Pancreas (tissue), 10 donors: Measurements from ENCODE around the gene NEK7. TPM values are rescaled to one million over a fixed set of nuclear protein-coding genes. Genes with fewer than 3 reads are reported as not detected.

Experiments
- ATAC-seq, 4 donors: fragments of 200-7000 bp; cut with Tn5 transposase; one replicate each; pipeline versions ENCODE4 v1.8.0 to v1.9.1; 2020; ENCODE audit warnings: mild to moderate bottlenecking in 4 of 4, moderate library complexity in 4 of 4
- DNase-seq, 6 donors: peaks; one replicate each; pipeline ENCODE4 v3.0.0-alpha.2; 2020
- FAIRE-seq: peaks from 2 replicates; lab custom pipeline; 2012; peaks lifted over from hg19 to GRCh38; lab: Jason Lieb, UNC
- H3K27ac ChIP-seq, 4 donors: fragments of 200-600 bp; sonication (generic); 1 replicate in 3 of 4; 2 replicates in 1 of 4; pipeline versions ENCODE4 v1.5.0 to v1.8.0; 2020
- H3K27me3 ChIP-seq, 4 donors: fragments of 200-600 bp; one replicate each; pipeline ENCODE4 v1.8.0; 2021
- H3K36me3 ChIP-seq, 3 donors: fragments of 200-600 bp; sonication (generic) in 1 of 3; one replicate each; pipeline versions ENCODE4 v1.5.0 to v1.8.0; 2020 to 2021
- H3K4me1 ChIP-seq, 3 donors: fragments of 200-600 bp; one replicate each; pipeline ENCODE4 v1.8.0; 2021
- H3K4me3 ChIP-seq, 4 donors: fragments of 200-600 bp; sonication (generic) in 2 of 4; one replicate each; pipeline versions ENCODE4 v1.5.0 to v1.8.0; 2020 to 2021
- H3K9me3 ChIP-seq, 4 donors: fragments of 200-600 bp; one replicate each; pipeline ENCODE4 v1.8.0; 2021
- WGBS, 2 donors: extraction: QIAGEN DNeasy Blood & Tissue Kit; methylation state at CpG; one replicate each; pipeline ENCODE4 v1.1.7; 2013; 5-methylcytosine and 5-hydroxymethylcytosine counted together
- intact Hi-C, 3 donors: fragments of 100-400 bp; cut with DNase I; formaldehyde crosslinking; loops; one replicate each; pipeline versions ENCODE4 v1.11.1 to v1.14.2; 2022
- polyA plus RNA-seq, 2 donors: library from polyadenylated mRNA; stranded (reverse); fragments of 200-250 nt; gene quantifications; one replicate each; pipeline ENCODE4 v1.2.3, GENCODE V29; 2013
- total RNA-seq, 6 donors: library from RNA; stranded (reverse); fragmentation: NEBNext Ultra II Directional in 4 of 6; extraction: Animal tissue kit (Norgen Biotek cat#: 25700) in 4 of 6; gene quantifications; one replicate each; pipeline versions ENCODE4 v1.2.1 to v1.2.4, GENCODE V29; 2021 to 2023
- TF ChIP-seq, protein P1 (sequence below), 4 donors: fragments of 200-600 bp; sonication (generic) in 3 of 4; IDR thresholded peaks; one replicate each; pipeline versions ENCODE4 v1.5.0 to v1.8.0; 2021; ENCODE audit warnings: antibody characterized with exemption in 4 of 4
- donor health status: healthy with polysubstance abuse.
- donor health status: DM: no; HTN: no; CAD: no; lungs with moderate emphysema.
- donor health status: DM: no; HTN: no; CAD: no.
- donor health status: control.
- donor health status: control.
- donor health status: Bipolar disorder and iron deficiency.
- donor health status: DM: yes; HTN: yes; CAD: no.
- donor health status: DM: no; HTN: no; CAD: no.
- donor health status: DM: no; HTN: no; CAD: no.
- donor health status: DM: yes; HTN: yes; CAD: no.

Gene NEK7
- total and polyA plus RNA-seq, 8 donors: 8.0 to 36.3 (median 20.9) TPM

DNA sequence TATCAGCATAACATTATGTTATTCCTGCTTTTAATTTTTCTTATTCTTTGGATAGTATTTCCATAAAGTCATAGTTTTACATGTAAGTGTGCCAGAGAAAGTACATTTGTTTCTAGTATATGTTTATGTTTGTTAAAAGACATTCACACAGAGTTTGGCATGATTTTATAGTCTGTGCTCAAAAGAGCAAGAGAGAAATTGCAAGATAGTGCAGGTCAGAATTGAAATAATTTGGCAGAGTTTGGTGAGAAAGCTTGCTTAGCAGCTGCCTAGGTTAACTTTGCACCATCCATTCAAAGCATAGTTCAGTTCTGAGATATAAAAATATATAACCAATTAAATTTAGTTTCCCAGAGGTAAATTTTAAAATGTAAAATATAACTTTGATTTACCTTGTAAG, 17.0 kb downstream of the NEK7 start:
- Histone ChIP-seq H3K4me1 (peaks cover 22 to 38% (median 33%) of the 10 kb centered on the region in 3 donors), H3K36me3 (no peaks in the 10 kb centered on the region), H3K4me3 (no peak overlapping the region), H3K27me3 (no peaks in the 10 kb centered on the region), H3K9me3 (no peaks in the 10 kb centered on the region), H3K27ac (no peak overlapping the region)
- FAIRE-seq: no peak
- no peak for ATAC-seq
- TF ChIP-seq, protein P1, sequence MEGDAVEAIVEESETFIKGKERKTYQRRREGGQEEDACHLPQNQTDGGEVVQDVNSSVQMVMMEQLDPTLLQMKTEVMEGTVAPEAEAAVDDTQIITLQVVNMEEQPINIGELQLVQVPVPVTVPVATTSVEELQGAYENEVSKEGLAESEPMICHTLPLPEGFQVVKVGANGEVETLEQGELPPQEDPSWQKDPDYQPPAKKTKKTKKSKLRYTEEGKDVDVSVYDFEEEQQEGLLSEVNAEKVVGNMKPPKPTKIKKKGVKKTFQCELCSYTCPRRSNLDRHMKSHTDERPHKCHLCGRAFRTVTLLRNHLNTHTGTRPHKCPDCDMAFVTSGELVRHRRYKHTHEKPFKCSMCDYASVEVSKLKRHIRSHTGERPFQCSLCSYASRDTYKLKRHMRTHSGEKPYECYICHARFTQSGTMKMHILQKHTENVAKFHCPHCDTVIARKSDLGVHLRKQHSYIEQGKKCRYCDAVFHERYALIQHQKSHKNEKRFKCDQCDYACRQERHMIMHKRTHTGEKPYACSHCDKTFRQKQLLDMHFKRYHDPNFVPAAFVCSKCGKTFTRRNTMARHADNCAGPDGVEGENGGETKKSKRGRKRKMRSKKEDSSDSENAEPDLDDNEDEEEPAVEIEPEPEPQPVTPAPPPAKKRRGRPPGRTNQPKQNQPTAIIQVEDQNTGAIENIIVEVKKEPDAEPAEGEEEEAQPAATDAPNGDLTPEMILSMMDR (IDR thresholded peaks at IDR 0.05): no peak
- DNase-seq: no peak
- intact Hi-C loops: no loop called here

DNA sequence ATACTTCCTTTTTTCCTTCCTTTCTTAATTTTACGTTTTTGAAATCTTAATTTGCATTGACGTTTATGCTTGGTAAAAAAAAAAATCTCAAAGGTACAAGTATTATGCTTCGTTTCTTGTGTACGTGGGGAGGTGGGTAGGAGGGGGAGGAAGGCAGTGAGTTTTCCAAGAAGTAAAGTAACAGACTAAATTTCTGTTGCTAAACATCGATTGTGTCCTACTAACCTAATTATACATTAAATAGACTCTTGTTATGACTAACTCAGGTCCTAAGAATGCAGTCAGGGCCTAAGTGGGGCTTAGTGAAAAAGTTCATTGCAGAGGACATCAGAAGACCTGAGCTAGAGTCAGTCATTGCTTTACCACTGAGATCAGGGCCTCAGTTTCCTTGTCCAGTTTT, 17.5 kb downstream of the NEK7 start:
- no peaks in the 10 kb centered on the region for H3K27me3 ChIP-seq
- peaks cover 17 to 36% (median 34%) of the 10 kb centered on the region in 3 donors for H3K4me1 ChIP-seq
- WGBS, 2 donors: 81 to 83% methylated on average over 5 of the region's 5 CpGs
- H3K9me3 ChIP-seq: no peaks in the 10 kb centered on the region
- FAIRE-seq: no peak
- intact Hi-C loops: no loop called here
- DNase-seq: no peak
- no peaks in the 10 kb centered on the region for H3K36me3 ChIP-seq
- TF ChIP-seq, protein P1 (IDR thresholded peaks at IDR 0.05): no peak
- no peak for ATAC-seq
- H3K4me3 ChIP-seq: no peak overlapping the region
- no peak overlapping the region for H3K27ac ChIP-seq

DNA sequence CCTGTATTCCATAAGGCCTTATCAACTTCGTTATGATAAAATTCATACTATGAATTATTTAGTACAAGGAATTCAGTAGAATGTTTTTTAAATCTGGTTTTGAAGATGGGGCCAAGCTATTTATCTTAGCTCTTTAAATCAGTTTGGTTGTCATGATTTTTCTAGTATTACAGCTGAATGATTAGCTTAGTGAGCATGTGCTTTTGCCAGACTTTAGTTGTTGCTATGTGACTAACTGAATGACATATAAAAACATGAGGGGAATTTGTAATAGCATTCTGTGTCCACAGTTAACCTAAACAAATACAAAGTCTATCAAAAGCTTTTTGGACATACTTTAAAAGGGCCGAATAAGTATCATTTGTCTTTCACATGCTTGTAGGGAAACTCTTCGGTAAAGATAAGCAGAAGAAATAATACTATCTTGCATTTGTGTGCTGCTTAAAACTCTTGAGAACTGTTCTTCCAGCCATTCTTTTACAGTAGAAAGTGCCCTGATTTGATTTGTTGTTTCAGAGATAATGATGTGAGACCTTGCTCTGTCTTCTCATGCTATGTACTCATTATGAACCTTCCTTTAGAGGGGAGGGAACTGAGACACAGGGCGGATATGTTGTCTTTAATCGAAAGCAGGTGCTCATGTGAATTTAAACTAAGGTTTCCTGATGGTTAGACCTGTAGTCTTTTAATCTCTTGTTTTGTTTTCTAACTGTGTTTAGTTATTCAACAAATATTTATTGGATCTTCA, 18.8 kb downstream of the NEK7 start:
- ATAC-seq (peak in 3 of 4 donors; percentile 40 to 67 (median 62)), FAIRE-seq (no peak), DNase-seq (no peak)
- Histone ChIP-seq H3K27ac (no peak overlapping the region), H3K9me3 (no peaks in the 10 kb centered on the region), H3K4me3 (no peak overlapping the region), H3K27me3 (no peaks in the 10 kb centered on the region), H3K4me1 (peaks cover 12 to 43% (median 41%) of the 10 kb centered on the region in 3 donors), H3K36me3 (no peaks in the 10 kb centered on the region)
- WGBS, 2 donors: 44 to 50% methylated on average over 5 of the region's 5 CpGs
- TF ChIP-seq, protein P1 (IDR thresholded peaks at IDR 0.05): no peak
- intact Hi-C loops: no loop called here

DNA sequence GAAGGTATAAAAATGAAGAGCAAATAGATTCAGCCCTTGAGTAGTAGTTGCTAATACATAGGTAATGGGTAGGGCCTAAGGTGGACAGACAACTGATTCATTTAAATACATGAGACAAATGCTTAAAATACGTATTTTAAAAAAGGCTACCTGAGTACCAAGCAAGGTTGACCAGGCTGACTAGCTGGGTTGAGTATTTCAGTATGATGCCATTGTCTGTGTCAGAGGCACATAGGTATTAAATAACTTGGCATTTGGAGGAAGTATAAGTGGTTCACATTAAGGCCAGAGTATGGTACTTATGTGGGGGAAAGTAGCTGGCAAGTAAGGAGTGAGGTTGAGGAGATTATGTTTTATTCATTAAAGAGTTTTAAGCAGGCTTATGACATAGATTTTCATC, 19.4 kb downstream of the NEK7 start:
- ATAC-seq (no peak), DNase-seq (no peak), FAIRE-seq (no peak)
- TF ChIP-seq, protein P1 (IDR thresholded peaks at IDR 0.05): no peak
- Histone ChIP-seq H3K27ac (no peak overlapping the region), H3K36me3 (no peaks in the 10 kb centered on the region), H3K4me1 (peaks cover 12 to 41% (median 41%) of the 10 kb centered on the region in 3 donors), H3K4me3 (no peak overlapping the region), H3K27me3 (no peaks in the 10 kb centered on the region), H3K9me3 (no peaks in the 10 kb centered on the region)
- intact Hi-C loops: no loop called here
- 85 to 93% methylated on average over 1 of the region's 1 CpG for WGBS, 2 donors

DNA sequence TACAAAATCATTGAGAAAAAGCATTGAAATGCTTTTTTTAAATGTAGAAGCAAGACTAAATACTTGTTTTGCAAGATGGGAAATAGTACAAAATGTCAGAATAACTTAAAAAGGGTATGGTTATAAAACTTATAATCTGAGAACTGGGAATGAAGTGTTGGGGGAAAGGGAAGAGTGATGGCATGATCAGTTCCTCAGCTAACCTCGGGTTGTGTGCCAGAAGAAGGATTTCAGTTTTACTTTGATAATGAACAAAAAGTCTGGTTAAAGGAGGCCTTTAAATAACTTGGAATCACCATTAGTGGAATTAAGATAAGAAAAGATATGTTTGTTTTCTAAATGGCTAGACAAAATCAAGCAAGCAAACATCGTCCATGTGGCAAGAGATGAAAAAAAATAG, 20.7 kb downstream of the NEK7 start:
- intact Hi-C loops: no loop called here
- no peak for DNase-seq
- no peaks in the 10 kb centered on the region for H3K9me3 ChIP-seq
- H3K27ac ChIP-seq: no peak overlapping the region
- no peak overlapping the region for H3K4me3 ChIP-seq
- no peak for FAIRE-seq
- TF ChIP-seq, protein P1 (IDR thresholded peaks at IDR 0.05): no peak
- H3K27me3 ChIP-seq: no peaks in the 10 kb centered on the region
- ATAC-seq: no peak
- peaks cover 12 to 41% (median 33%) of the 10 kb centered on the region in 3 donors for H3K4me1 ChIP-seq
- H3K36me3 ChIP-seq: no peaks in the 10 kb centered on the region
- WGBS, 2 donors: 20 to 22% methylated on average over 2 of the region's 2 CpGs
